HFFc6 (cell line): ENCODE measurements around the gene IFT122. TPM values are rescaled to one million over a fixed set of nuclear protein-coding genes. Genes with fewer than 3 reads are reported as not detected.

Experiments
- DNase-seq: peaks from one replicate; pipeline ENCODE4 v3.0.0-alpha.2; 2018
- H3K27ac Mint-ChIP-seq: 2 replicates; pipeline ENCODE4 v1.8.0; 2020; ENCODE audit warnings: mild to moderate bottlenecking, mixed read lengths
- H3K27me3 Mint-ChIP-seq: 2 replicates; pipeline ENCODE4 v1.8.0; 2021; ENCODE audit warnings: mild to moderate bottlenecking, moderate library complexity, mixed read lengths; ENCODE audit not compliant: insufficient read depth
- H3K36me3 Mint-ChIP-seq: 2 replicates; pipeline ENCODE4 v1.8.0; 2021; ENCODE audit warnings: low read depth, mixed read lengths
- H3K4me1 Mint-ChIP-seq: 2 replicates; pipeline ENCODE4 v1.8.0; 2020; ENCODE audit warnings: low read depth, mixed read lengths
- H3K4me3 Mint-ChIP-seq: 2 replicates; pipeline ENCODE4 v1.8.0; 2020; ENCODE audit warnings: mild to moderate bottlenecking, moderate library complexity, mixed read lengths
- H3K9me3 Mint-ChIP-seq: 2 replicates; pipeline ENCODE4 v1.8.0; 2020; ENCODE audit warnings: mild to moderate bottlenecking, mixed read lengths
- total RNA-seq, 6 experiments: library from RNA; stranded (reverse); fragmentation: NEBNext Ultra II Directional; extraction: Animal tissue kit (Norgen Biotek cat#: 25700); gene quantifications; 2 replicates in 1 of 6; 3 replicates in 5 of 6; pipeline ENCODE4 v1.2.3, GENCODE V29; 2021
- TF ChIP-seq, protein P1 (sequence below): fragments of 200-600 bp; sonication (generic); IDR thresholded peaks from 2 replicates; pipeline ENCODE4 v1.5.0; 2021; ENCODE audit warnings: antibody characterized with exemption, mild to moderate bottlenecking

The IFT122 gene
- total RNA-seq, 6 experiments from 2014 or later: 12.2 to 18.8 (median 18.2) TPM

DNA sequence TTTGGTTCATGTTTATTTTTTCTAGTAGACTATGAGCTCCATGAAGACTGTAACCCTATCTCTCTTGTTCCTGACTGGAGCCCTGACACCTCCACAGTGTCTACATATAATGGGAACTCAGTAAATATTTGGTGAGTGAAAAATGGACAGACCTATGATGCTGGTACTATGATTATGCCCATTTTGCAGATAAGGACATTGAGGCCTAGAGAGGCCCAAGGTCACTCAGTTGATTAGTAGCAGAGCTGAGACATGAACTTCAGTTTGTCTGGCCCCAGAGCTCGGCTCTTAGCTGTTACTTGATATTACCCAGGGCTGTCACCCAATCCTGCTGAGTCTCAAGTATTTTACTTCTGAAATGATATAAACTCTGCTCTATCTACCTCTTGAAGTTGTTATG lies 17.1 kb upstream of the IFT122 start:
- Mint-ChIP-seq H3K36me3 (no peaks in the 10 kb centered on the region), H3K27me3 (peaks cover 2% of the 10 kb centered on the region; the same call in 1 of the 2 replicates), H3K4me3 (no peak overlapping the region), H3K4me1 (peaks cover 20% of the 10 kb centered on the region), H3K27ac (no peak overlapping the region), H3K9me3 (no peaks in the 10 kb centered on the region)
- no peak for DNase-seq
- TF ChIP-seq, protein P1, sequence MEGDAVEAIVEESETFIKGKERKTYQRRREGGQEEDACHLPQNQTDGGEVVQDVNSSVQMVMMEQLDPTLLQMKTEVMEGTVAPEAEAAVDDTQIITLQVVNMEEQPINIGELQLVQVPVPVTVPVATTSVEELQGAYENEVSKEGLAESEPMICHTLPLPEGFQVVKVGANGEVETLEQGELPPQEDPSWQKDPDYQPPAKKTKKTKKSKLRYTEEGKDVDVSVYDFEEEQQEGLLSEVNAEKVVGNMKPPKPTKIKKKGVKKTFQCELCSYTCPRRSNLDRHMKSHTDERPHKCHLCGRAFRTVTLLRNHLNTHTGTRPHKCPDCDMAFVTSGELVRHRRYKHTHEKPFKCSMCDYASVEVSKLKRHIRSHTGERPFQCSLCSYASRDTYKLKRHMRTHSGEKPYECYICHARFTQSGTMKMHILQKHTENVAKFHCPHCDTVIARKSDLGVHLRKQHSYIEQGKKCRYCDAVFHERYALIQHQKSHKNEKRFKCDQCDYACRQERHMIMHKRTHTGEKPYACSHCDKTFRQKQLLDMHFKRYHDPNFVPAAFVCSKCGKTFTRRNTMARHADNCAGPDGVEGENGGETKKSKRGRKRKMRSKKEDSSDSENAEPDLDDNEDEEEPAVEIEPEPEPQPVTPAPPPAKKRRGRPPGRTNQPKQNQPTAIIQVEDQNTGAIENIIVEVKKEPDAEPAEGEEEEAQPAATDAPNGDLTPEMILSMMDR: no peak

DNA sequence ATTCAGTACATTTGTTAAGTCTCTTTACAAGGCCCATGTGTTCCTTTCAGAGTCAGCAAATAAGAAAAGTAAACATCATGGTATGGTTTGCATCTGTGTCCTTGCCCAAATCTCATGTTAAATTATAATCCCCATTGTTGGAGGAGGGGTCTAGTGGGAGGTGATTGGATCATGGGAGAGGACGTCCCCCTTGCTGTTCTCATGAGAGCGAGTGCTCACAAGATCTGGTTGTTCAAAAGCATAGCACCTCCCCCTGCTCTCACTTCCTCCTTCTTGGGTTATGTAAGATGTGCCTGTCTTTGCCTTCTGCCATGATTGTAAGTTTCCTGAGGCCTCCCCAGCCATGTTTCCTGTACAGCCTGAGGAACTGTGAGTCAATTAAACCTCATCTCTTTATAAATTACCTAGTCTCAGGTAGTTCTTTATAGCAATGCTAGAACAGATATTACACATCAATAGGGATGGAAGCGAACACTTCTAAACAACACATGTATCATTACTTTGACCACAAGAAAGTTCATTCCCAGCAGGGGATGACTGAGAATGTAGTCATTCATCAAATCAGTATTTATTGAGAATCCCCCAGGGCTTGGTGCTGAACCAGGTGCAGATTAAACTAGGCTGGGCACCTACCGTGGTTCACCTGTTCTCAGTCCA lies 15.7 kb upstream of the IFT122 start:
- DNase-seq: no peak
- TF ChIP-seq, protein P1: no peak
- no peaks in the 10 kb centered on the region for H3K36me3 Mint-ChIP-seq
- H3K9me3 Mint-ChIP-seq: no peaks in the 10 kb centered on the region
- H3K4me1 Mint-ChIP-seq: peaks cover 33% of the 10 kb centered on the region
- no peak overlapping the region for H3K27ac Mint-ChIP-seq
- no peak overlapping the region for H3K4me3 Mint-ChIP-seq
- H3K27me3 Mint-ChIP-seq: peaks cover 2% of the 10 kb centered on the region; the same call in 1 of the 2 replicates

DNA sequence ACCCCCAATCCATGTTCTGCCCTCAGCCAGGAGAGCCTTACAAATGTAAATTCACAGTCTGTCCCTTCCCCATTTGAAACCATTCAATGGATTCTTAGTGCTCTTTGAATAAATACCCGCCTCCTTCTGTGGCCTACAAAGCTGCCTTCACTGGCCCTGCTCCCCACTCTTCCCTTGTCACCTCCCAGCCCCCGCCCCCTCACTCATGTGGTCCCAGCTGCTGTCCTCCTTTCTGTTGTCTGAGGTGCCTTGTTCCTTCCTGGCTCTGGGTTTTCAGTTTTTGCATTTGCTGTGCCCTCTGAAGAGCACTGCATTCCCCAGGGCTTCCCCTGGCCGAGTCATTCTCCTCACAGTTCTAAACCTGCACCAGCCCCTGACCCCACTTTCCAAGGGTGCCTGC lies 14.8 kb upstream of the IFT122 start:
- H3K36me3 Mint-ChIP-seq: no peaks in the 10 kb centered on the region
- no peak for DNase-seq
- peaks cover 33% of the 10 kb centered on the region for H3K4me1 Mint-ChIP-seq
- H3K4me3 Mint-ChIP-seq: no peak overlapping the region
- TF ChIP-seq, protein P1: no peak
- H3K27ac Mint-ChIP-seq: no peak overlapping the region
- no peaks in the 10 kb centered on the region for H3K9me3 Mint-ChIP-seq
- H3K27me3 Mint-ChIP-seq: peaks cover 2% of the 10 kb centered on the region; the same call in 1 of the 2 replicates

DNA sequence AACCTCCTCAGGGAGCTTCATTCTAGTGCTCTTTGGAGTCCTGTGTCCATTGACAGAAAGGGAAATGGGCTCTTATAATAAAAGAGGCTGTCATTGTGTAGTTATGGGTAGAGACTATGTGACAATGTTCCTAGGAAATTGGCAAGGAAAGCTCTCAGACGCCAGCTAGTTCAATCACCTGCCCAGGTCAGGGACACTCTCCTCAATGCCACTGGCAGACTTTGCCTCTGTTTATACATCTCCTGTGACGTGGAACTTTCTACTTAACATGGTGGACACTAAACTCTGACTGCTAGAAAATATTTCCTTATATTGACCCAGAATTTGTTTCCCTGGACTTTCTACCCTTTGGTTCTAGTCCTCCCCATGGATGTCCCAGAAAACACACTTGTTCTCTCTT lies 14.4 kb upstream of the IFT122 start:
- 0 out of 2 replicates have a peak, but pooled peaks cover 3% of the 10 kb centered on the region for H3K36me3 Mint-ChIP-seq
- no peak overlapping the region for H3K27ac Mint-ChIP-seq
- peaks cover 2% of the 10 kb centered on the region; the same call in 1 of the 2 replicates for H3K27me3 Mint-ChIP-seq
- H3K9me3 Mint-ChIP-seq: no peaks in the 10 kb centered on the region
- H3K4me3 Mint-ChIP-seq: no peak overlapping the region
- no peak for DNase-seq
- H3K4me1 Mint-ChIP-seq: peaks cover 33% of the 10 kb centered on the region
- TF ChIP-seq, protein P1: no peak

DNA sequence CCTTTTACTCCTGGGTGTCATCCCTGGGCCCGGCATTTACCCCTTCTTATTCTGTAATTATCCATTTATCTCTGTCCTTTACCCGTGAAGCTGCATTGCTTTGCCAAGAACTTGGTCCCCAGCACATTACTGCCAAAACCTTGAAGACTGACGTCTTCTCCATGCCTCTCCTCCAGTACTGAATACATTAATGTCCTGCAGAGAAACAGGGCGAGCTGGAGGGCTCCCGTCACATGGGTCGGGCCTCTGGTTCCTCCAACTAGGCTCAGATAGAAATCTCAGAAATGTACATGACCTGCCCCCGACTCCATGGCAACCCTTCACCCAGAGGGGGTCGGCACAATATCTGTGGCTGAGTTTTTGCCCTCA lies 12.0 kb upstream of the IFT122 start:
- Mint-ChIP-seq H3K4me3 (peak overlapping the region; percentile 93), H3K27ac (no peak overlapping the region; the same call in 1 of the 2 replicates), H3K36me3 (peaks cover 17% of the 10 kb centered on the region; the same call in 1 of the 2 replicates), H3K4me1 (peaks cover 33% of the 10 kb centered on the region), H3K9me3 (no peaks in the 10 kb centered on the region), H3K27me3 (peaks cover 2% of the 10 kb centered on the region; the same call in 1 of the 2 replicates)
- TF ChIP-seq, protein P1: no peak
- DNase-seq: no peak
